HepG2 (cell line): ENCODE measurements around the gene SPRED2. TPM values are rescaled to one million over a fixed set of nuclear protein-coding genes. Genes with fewer than 3 reads are reported as not detected.

Experiments used
- CEBPB ChIP-seq: IDR thresholded peaks from 2 replicates; pipeline ENCODE4 v1.6.1; 2011; ENCODE audit warnings: low read depth, low read length, improper control_type of control experiment, borderline replicate concordance
- JUN ChIP-seq: sonication (generic); formaldehyde crosslinking; IDR thresholded peaks from 2 replicates; pipeline ENCODE4 v1.4.0; 2020; ENCODE audit warnings: mild to moderate bottlenecking, missing genetic modification reagents
- KDM3A ChIP-seq: IDR thresholded peaks from 2 replicates; pipeline ENCODE4 v1.6.1; 2018; ENCODE audit warnings: low read depth, missing compliant biosample characterization
- KDM5A ChIP-seq: fragments of 200-600 bp; sonication (generic); IDR thresholded peaks from 2 replicates; pipeline ENCODE4 v1.7.0; 2018; ENCODE audit warnings: antibody characterized with exemption, mild to moderate bottlenecking, low read length, borderline replicate concordance
- LCORL ChIP-seq, 2 experiments: fragments of 450-650 bp in 1 of 2; sonication (generic) in 1 of 2; formaldehyde crosslinking in 1 of 2; IDR thresholded peaks; 2 replicates each; pipeline versions ENCODE4 v1.5.0 to v1.6.1; 2017 to 2020; ENCODE audit warnings: antibody characterized with exemption in 1 of 2, missing genetic modification reagents in 1 of 2
- MTF1 ChIP-seq: sonication (generic); formaldehyde crosslinking; IDR thresholded peaks from 2 replicates; pipeline ENCODE4 v1.5.0; 2020; ENCODE audit warnings: missing genetic modification reagents
- NFKBIZ ChIP-seq: IDR thresholded peaks from 2 replicates; pipeline ENCODE4 v1.6.1; 2018; ENCODE audit warnings: missing genetic modification reagents, missing compliant biosample characterization
- PRPF4 ChIP-seq: fragments of 200-400 bp; formaldehyde crosslinking; IDR thresholded peaks from 2 replicates; pipeline ENCODE4 v1.6.1; 2016; ENCODE audit warnings: low read length, low read depth; ENCODE audit not compliant: poor library complexity, severe bottlenecking
- SRSF1 ChIP-seq: fragments of 200-400 bp; formaldehyde crosslinking; optimal IDR thresholded peaks from 2 replicates; pipeline ENCODE3; 2017; ENCODE audit warnings: mild to moderate bottlenecking, low read depth, low read length, moderate library complexity
- SUZ12 ChIP-seq: fragments of 150-350 bp; IDR thresholded peaks from 2 replicates; pipeline ENCODE4 v1.6.1; 2014; ENCODE audit warnings: low read depth, low read length
- ZFP41 ChIP-seq: sonication (generic); formaldehyde crosslinking; IDR thresholded peaks from 2 replicates; pipeline ENCODE4 v1.4.0; 2020; ENCODE audit warnings: mild to moderate bottlenecking, missing genetic modification reagents, borderline replicate concordance
- ZKSCAN8 ChIP-seq: IDR thresholded peaks from 2 replicates; pipeline ENCODE4 v1.6.1; 2016; ENCODE audit warnings: borderline replicate concordance, missing genetic modification reagents, missing compliant biosample characterization
- ZNF253 ChIP-seq: sonication (generic); formaldehyde crosslinking; IDR thresholded peaks from 2 replicates; pipeline ENCODE4 v1.8.0; 2022; ENCODE audit warnings: mild to moderate bottlenecking, missing genetic modification reagents, borderline replicate concordance
- polyA plus RNA-seq, 8 experiments: library from polyadenylated mRNA; depleted of rRNA in 3 of 8; stranded (reverse) in 7 of 8; unstranded in 1 of 8; fragments of >200 nt; fragmentation: Illumina TruSeq in 4 of 8; extraction: Trizol in 4 of 8; gene quantifications; 2 replicates each; pipeline versions ENCODE4 v1.2.1 to v1.2.3, GENCODE V29; 2011 to 2016; ENCODE audit warnings: low read depth in 4 of 8, missing spikeins in 1 of 8, mixed read lengths in 1 of 8; ENCODE audit not compliant: insufficient read depth in 1 of 8
- total RNA-seq, 5 experiments: library from RNA; depleted of rRNA; stranded (reverse); fragments of >200 nt; fragmentation: Illumina TruSeq; extraction: Trizol; gene quantifications; 2 replicates each; pipeline ENCODE4 v1.2.3, GENCODE V29; 2016; ENCODE audit warnings: low read depth in 1 of 5
- TF ChIP-seq, protein P1 (sequence below): sonication (generic); formaldehyde crosslinking; IDR thresholded peaks from 2 replicates; pipeline ENCODE4 v1.4.0; 2020; ENCODE audit warnings: missing genetic modification reagents, mild to moderate bottlenecking, borderline replicate concordance
- TF ChIP-seq, protein P2 (sequence below): sonication (generic); formaldehyde crosslinking; IDR thresholded peaks from 2 replicates; pipeline ENCODE4 v1.5.0; 2020; ENCODE audit warnings: mild to moderate bottlenecking, missing genetic modification reagents, moderate library complexity
- TF ChIP-seq, protein P3 (sequence below): fragments of 450-650 bp; IDR thresholded peaks from 2 replicates; pipeline ENCODE4 v1.6.1; 2016
- TF ChIP-seq, protein P4 (sequence below): sonication (generic); formaldehyde crosslinking; IDR thresholded peaks from 2 replicates; pipeline ENCODE4 v1.5.1; 2020; ENCODE audit warnings: mild to moderate bottlenecking, missing genetic modification reagents, moderate library complexity

Gene SPRED2
- total and polyA plus RNA-seq, 2 of the 13 experiments (the other 11 are each of a cell fraction or from before 2014, with no cell fraction given), result 13.0 to 37.0 TPM

DNA sequence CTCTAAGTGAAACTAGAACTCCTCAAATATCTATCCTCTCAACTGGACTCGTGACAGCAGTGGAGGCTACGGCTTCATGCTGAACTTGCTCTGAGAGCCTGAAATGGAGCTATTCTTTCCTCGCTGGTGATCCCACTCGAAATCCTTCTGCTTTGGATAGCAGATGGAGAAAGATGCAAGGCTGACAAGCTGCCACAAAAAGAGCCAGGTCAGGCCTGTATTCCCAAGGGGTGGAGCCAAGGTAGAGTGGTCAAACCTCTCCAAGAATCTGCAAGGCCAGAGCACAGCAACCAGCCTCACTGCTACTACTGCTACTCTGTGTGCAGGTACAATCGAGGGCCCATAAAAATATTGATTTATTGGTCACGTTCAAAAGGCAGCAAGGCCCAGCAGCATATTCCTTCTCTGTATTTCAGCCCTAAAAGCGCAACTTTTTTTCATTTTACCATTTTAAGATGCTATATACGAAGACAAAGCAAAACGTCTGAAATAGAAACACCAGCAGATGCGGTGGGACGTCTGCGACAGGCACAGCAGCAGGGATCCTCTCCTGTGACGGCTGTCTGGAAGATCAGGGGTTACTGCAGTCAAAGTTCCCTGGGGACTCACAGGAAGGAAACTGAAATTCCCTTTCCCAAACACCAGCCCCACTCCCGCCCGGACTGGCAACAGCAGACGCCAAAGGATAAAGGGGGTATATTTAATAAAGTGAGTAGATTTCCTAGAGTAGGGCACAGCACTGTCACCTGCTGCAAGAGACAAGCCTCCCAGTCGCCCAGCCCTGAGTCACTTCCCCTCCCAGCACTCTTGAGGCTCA, 2.4 kb downstream of the SPRED2 start (continued):
- TF ChIP-seq, protein P1, sequence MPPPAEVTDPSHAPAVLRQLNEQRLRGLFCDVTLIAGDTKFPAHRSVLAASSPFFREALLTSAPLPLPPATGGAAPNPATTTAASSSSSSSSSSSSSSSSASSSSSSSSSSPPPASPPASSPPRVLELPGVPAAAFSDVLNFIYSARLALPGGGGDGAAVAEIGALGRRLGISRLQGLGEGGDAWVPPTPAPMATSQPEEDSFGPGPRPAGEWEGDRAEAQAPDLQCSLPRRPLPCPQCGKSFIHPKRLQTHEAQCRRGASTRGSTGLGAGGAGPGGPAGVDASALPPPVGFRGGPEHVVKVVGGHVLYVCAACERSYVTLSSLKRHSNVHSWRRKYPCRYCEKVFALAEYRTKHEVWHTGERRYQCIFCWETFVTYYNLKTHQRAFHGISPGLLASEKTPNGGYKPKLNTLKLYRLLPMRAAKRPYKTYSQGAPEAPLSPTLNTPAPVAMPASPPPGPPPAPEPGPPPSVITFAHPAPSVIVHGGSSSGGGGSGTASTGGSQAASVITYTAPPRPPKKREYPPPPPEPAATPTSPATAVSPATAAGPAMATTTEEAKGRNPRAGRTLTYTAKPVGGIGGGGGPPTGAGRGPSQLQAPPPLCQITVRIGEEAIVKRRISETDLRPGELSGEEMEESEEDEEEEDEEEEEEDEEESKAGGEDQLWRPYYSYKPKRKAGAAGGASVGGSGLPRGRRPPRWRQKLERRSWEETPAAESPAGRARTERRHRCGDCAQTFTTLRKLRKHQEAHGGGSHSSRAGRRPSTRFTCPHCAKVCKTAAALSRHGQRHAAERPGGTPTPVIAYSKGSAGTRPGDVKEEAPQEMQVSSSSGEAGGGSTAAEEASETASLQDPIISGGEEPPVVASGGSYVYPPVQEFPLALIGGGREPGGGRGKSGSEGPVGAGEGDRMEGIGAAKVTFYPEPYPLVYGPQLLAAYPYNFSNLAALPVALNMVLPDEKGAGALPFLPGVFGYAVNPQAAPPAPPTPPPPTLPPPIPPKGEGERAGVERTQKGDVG, result no peak; the same call in 1 of the 2 replicates
- TF ChIP-seq SRSF1, result no peak
- TF ChIP-seq, protein P2, sequence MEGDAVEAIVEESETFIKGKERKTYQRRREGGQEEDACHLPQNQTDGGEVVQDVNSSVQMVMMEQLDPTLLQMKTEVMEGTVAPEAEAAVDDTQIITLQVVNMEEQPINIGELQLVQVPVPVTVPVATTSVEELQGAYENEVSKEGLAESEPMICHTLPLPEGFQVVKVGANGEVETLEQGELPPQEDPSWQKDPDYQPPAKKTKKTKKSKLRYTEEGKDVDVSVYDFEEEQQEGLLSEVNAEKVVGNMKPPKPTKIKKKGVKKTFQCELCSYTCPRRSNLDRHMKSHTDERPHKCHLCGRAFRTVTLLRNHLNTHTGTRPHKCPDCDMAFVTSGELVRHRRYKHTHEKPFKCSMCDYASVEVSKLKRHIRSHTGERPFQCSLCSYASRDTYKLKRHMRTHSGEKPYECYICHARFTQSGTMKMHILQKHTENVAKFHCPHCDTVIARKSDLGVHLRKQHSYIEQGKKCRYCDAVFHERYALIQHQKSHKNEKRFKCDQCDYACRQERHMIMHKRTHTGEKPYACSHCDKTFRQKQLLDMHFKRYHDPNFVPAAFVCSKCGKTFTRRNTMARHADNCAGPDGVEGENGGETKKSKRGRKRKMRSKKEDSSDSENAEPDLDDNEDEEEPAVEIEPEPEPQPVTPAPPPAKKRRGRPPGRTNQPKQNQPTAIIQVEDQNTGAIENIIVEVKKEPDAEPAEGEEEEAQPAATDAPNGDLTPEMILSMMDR, result no peak
- no peak for TF ChIP-seq JUN
- no peak for TF ChIP-seq ZKSCAN8 (CRISPR knock-in tag)
- TF ChIP-seq ZFP41 (CRISPR knock-in tag), result no peak
- TF ChIP-seq SUZ12, result no peak
- no peak for TF ChIP-seq PRPF4
- no peak for TF ChIP-seq MTF1
- TF ChIP-seq, protein P3, sequence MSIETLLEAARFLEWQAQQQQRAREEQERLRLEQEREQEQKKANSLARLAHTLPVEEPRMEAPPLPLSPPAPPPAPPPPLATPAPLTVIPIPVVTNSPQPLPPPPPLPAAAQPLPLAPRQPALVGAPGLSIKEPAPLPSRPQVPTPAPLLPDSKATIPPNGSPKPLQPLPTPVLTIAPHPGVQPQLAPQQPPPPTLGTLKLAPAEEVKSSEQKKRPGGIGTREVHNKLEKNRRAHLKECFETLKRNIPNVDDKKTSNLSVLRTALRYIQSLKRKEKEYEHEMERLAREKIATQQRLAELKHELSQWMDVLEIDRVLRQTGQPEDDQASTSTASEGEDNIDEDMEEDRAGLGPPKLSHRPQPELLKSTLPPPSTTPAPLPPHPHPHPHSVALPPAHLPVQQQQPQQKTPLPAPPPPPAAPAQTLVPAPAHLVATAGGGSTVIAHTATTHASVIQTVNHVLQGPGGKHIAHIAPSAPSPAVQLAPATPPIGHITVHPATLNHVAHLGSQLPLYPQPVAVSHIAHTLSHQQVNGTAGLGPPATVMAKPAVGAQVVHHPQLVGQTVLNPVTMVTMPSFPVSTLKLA, result no peak
- no peak for TF ChIP-seq ZNF253 (CRISPR knock-in tag)
- TF ChIP-seq, protein P4, sequence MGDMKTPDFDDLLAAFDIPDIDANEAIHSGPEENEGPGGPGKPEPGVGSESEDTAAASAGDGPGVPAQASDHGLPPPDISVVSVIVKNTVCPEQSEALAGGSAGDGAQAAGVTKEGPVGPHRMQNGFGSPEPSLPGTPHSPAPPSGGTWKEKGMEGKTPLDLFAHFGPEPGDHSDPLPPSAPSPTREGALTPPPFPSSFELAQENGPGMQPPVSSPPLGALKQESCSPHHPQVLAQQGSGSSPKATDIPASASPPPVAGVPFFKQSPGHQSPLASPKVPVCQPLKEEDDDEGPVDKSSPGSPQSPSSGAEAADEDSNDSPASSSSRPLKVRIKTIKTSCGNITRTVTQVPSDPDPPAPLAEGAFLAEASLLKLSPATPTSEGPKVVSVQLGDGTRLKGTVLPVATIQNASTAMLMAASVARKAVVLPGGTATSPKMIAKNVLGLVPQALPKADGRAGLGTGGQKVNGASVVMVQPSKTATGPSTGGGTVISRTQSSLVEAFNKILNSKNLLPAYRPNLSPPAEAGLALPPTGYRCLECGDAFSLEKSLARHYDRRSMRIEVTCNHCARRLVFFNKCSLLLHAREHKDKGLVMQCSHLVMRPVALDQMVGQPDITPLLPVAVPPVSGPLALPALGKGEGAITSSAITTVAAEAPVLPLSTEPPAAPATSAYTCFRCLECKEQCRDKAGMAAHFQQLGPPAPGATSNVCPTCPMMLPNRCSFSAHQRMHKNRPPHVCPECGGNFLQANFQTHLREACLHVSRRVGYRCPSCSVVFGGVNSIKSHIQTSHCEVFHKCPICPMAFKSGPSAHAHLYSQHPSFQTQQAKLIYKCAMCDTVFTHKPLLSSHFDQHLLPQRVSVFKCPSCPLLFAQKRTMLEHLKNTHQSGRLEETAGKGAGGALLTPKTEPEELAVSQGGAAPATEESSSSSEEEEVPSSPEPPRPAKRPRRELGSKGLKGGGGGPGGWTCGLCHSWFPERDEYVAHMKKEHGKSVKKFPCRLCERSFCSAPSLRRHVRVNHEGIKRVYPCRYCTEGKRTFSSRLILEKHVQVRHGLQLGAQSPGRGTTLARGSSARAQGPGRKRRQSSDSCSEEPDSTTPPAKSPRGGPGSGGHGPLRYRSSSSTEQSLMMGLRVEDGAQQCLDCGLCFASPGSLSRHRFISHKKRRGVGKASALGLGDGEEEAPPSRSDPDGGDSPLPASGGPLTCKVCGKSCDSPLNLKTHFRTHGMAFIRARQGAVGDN (CRISPR knock-in tag), result no peak
- no peak for TF ChIP-seq KDM5A
- no peak for TF ChIP-seq NFKBIZ
- TF ChIP-seq CEBPB, result no peak
- TF ChIP-seq KDM3A (CRISPR knock-in tag), result no peak
- no peak for TF ChIP-seq LCORL (IDR thresholded peaks at IDR 0.05)
- TF ChIP-seq LCORL (CRISPR knock-in tag; IDR thresholded peaks at IDR 0.05), result no peak
